HG02973 (cell line): Measurements from ENCODE around the gene PLCB4.

ENCODE experiments used
- ATAC-seq: cut with Tn5 transposase; IDR thresholded peaks from one replicate; pipeline ENCODE4 v1.9.1; 2021; ENCODE audit warnings: moderate library complexity; ENCODE audit not compliant: unreplicated experiment

PLCB4 gene

DNA sequence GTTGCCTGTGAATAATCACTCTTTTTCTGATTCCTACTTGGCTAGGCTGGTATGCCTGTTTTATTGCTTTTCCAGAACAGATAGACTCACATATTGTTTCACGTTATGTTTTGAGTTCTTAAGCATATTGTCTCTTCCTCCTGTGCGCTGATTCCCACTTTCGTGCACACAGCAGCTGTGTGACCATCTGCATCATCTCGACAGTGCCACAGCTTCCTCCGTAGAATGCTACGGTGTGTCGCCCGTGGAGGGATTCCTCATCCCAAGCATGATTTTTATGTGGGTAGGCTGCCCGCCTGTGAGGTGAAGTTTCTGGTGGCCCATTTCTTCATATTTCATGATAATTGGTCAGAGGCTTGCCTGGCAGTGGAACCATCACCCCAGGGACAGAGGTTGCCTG lies 31.8 kb downstream of the PLCB4 start:
- ATAC-seq = no peak

DNA sequence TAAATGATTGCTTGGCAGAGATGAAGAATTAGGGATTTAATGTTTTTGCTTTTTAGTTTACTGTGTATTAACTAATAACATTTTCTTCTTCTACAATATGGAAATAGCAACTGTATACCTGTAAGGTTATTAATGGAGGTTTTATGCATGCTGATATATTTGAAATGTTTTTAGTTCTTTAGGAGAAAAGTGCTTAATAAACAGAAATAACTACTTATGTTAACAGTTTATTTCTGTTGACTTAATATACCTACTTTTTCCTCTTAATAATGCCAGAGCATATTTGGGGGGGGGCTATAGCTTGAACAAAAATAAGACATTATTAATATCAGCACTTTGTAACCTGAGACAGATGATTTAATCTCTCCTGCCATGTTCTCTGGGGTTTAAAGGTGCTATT lies 33.6 kb downstream of the PLCB4 start:
- no peak for ATAC-seq

DNA sequence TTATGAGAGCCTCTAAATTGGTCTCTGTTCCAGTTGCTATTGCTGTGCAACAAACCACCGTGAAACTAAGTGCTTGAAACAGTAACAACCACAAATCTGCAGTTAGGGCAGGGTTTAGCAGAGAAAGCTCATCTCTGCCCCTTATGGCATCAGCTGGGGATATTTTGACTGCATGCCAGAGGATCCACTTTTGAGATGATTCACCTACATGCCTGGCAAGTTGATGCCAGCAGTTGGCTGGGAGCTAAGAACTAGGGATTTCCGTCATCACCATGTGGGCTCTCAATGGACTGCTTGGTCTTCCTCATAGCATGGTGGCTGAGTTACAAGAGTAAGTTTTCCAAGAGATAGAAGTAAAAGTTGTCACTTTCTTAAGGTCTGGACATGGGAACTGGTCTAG lies 35.1 kb downstream of the PLCB4 start:
- ATAC-seq = no peak

DNA sequence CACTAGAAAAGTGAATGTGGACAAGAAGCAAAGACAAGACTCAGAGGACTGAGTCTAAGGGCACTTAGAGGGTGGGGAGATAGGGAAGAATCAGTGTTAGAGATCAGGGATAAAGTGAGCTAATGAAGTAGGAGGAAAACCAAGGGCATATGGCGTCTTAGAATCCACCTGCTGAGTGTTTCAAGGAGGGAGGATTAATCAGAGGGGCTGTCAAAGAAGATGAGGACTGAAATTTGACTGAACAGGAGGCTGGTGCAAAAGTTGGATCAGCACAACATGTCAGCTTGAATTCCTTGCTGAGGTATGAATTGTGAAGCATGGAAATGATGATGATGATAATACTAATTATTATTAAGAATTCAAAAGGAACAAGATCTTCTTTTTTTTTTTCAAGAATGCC lies 39.4 kb downstream of the PLCB4 start:
- ATAC-seq = no peak

GRCh38 chr20:9109566-9109965 lies 40.7 kb downstream of the PLCB4 start:
- no peak for ATAC-seq

DNA sequence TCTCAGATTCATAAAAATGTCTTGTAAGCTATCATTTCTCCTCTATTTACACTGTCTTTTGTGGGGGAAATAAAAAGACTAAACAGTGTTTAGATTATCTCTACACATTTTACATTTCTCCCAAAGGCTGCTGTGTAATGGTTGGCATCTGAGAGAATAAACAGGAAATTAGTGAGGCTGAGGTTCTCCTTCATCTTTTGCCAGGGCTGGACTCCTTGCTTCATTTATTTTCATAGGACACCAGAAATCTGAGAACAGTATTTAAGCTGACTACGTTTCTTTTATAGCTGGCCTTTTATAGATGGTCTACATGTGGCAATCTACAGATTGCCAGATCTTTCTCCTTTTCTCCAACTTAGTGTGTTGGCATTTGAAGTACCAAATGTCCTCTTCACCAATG lies 41.5 kb downstream of the PLCB4 start:
- ATAC-seq = no peak

GRCh38 chr20:9110916-9111432 lies 42.1 kb downstream of the PLCB4 start:
- no peak for ATAC-seq

GRCh38 chr20:9112541-9113515 lies 43.9 kb downstream of the PLCB4 start:
- no peak for ATAC-seq

GRCh38 chr20:9114709-9115108 lies 45.8 kb downstream of the PLCB4 start:
- ATAC-seq = no peak

- no peak for ATAC-seq
Observed at GRCh38 chr20:9117548-9117947, 48.7 kb downstream of the PLCB4 start.

DNA sequence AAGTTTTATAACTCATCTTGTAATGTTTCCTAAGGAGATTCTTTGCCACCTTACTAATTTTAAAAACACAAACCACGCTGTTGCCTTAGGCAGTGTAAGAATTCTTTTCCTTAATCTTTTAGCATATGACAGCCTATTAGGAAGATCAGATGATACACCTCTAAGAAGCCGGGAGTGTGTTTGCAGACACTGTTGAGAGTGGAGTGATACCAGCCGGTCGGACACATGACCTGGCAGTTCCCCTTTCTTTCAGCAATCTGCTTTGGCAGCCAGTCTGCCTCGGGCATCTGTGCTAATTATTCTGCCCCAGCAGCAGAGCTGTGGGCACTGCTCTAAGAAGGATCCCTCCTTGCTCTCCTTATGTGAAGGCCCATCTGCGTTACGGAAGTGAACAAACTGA lies 50.9 kb downstream of the PLCB4 start:
- ATAC-seq = no peak

DNA sequence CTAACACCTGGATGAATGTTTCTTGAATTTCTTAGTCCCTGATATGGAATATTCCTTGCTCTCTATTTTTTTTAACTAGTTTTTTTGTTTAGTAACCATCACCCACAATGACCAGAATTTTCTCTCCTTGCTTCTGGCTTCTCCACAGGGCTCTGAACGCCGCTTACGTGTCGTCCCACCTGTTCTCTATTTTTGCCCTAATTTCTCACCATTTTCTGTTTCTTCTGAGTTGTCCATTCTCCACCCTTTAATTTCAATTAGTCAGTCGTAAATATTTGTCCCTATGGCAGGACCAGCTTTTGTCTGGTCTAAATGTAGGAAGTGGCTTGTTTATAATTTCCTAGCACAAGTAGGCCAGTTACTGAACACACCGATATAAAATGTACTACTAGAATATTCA lies 52.3 kb downstream of the PLCB4 start:
- ATAC-seq = no peak

DNA sequence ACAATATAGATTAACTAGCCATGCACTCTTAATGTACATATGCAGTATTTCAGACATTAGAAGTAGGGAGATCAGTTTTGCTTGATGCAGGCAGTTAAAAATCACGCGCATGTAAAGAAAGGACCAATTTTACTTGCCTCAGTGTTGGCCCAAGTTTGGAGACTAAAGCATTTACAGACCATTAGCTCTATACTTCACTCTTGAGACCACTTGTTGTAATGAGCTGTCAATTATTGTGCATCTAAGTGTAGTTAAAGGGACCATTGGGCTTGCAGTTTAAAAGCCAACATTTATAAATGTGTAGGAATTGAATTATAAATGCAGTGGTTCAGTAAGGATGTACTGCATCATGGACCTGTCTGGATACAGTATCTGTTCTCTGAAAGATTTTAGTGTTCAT lies 53.7 kb downstream of the PLCB4 start:
- ATAC-seq = no peak

- ATAC-seq = no peak
Observed at GRCh38 chr20:9126527-9126926, 57.6 kb downstream of the PLCB4 start.

DNA sequence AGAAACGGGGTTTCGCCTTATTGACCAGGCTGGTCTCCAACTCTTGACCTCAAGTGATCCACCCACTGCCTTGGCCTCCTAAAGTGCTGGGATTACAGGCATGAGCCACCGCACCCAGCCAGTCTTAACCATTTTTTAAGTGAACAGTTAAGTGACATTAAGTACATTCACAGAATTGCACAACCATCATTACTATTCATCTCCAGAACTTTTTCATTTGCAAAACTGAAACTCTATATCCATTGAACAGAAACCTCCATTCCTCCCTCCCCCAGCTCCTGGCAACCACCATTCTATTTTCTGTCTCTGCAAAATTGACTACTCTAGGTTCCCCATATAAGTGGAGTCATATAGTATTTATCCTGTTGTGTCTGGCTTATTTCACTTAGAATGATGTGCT lies 59.7 kb downstream of the PLCB4 start:
- no peak for ATAC-seq

- ATAC-seq = no peak
Observed at GRCh38 chr20:9129756-9130155, 60.9 kb downstream of the PLCB4 start.

- ATAC-seq = no peak
Observed at GRCh38 chr20:9130521-9130920, 61.6 kb downstream of the PLCB4 start.

- no peak for ATAC-seq
Observed at GRCh38 chr20:9131841-9132240, 63.0 kb downstream of the PLCB4 start.

- no peak for ATAC-seq
Observed at GRCh38 chr20:9134346-9134745, 65.5 kb downstream of the PLCB4 start.

- ATAC-seq = no peak
Observed at GRCh38 chr20:9136114-9136513, 67.2 kb downstream of the PLCB4 start.

- no peak for ATAC-seq
Observed at GRCh38 chr20:9137001-9137400, 68.1 kb downstream of the PLCB4 start.

GRCh38 chr20:9139106-9139833 lies 70.4 kb downstream of the PLCB4 start:
- no peak for ATAC-seq
